ENCODE measurements around the gene HOXD3. TPM values are rescaled to one million over a fixed set of nuclear protein-coding genes. Genes with fewer than 3 reads are reported as not detected.

HOXD3 gene
- total and polyA plus RNA-seq, 2 donors, result 0.28 to 0.82 TPM

DNA sequence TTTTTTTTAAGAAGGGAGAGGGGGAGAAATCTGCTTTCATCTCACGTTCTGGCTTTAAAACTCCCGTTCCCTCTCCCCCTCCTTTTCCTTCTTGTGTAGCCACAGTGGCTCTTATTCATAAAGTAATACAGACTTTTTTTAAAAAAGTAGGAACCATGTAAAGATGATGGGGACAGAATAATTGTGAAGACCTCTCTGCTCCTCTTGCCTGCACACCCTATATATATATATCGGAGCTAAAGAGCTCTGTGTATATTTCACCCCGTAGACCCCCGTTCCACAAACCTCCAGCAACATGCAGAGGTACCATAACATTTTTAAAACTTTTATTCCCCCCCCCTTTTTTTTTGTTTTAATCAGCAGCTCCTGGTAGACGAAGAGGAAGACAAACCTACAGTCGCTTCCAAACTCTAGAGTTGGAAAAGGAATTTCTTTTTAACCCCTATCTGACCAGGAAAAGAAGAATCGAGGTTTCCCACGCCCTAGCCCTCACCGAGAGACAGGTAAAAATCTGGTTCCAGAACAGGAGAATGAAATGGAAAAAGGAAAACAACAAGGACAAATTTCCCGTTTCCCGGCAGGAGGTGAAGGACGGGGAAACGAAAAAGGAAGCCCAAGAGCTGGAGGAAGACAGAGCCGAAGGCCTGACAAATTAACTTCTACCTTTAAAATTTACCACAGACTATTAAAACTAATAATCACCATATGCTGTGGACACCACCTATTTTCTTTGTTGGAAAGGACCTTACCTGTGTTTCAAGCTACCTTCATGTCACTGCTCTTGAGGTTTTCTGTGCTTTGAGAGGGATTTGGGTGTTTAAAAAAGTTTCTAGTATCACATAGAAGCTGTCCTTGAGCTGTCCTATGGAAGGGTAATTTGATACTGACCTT, 25.9 kb upstream of the HOXD3 start:
- WGBS, result 14% methylated on average over 15 of the region's 15 CpGs
- H3K4me1 ChIP-seq (ENCODE audit: control insufficient read depth in 2 of 2, insufficient read depth in 2 of 2, low read length in 2 of 2), result peaks cover 8 to 17% of the 10 kb centered on the region in 2 donors
- peaks cover 92 to 99% of the 10 kb centered on the region in 2 donors for H3K27me3 ChIP-seq (ENCODE audit: control insufficient read depth in 2 of 2, insufficient read depth in 1 of 2, low read length in 1 of 2)
- no peaks in the 10 kb centered on the region for H3K36me3 ChIP-seq (ENCODE audit: control insufficient read depth in 2 of 2, insufficient read depth in 2 of 2, low read length in 1 of 2)
- H3K9me3 ChIP-seq (ENCODE audit: control insufficient read depth in 2 of 2, insufficient read depth in 1 of 2, low read length in 1 of 2), result peaks cover 0 to 15% of the 10 kb centered on the region in 2 donors
- H3K4me3 ChIP-seq (ENCODE audit: low read length in 2 of 2), result no peak overlapping the region
- no peak overlapping the region for H3K27ac ChIP-seq (ENCODE audit: low read depth in 1 of 2, low read length in 1 of 2)
- DNase-seq (ENCODE audit: low read depth in 6 of 9, low spot score in 9 of 9), result peak in 1 of 9 donors; percentile 27

DNA sequence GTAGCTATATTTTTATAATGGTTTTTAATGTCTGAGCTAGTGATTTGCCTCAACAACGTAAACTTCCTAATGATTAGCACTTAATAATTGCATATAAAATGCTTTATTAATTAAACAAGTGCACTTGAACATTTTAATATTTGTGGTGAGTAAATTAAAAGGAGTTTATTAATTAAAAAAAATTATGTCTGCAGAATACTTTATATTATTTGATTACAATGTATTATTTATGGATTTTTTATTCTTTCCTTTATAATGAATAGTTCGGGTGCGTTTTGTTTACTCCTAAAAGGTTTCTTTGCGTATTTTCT, 25.3 kb upstream of the HOXD3 start:
- H3K27me3 ChIP-seq (ENCODE audit: control insufficient read depth in 2 of 2, insufficient read depth in 1 of 2, low read length in 1 of 2), result peaks cover 92 to 99% of the 10 kb centered on the region in 2 donors
- 23% methylated on average over 4 of the region's 4 CpGs for WGBS

GRCh38 chr2:176132205-176133171, 24.6 kb upstream of the HOXD3 start:
- peaks cover 0 to 15% of the 10 kb centered on the region in 2 donors for H3K9me3 ChIP-seq (ENCODE audit: control insufficient read depth in 2 of 2, insufficient read depth in 1 of 2, low read length in 1 of 2)
- H3K36me3 ChIP-seq (ENCODE audit: control insufficient read depth in 2 of 2, insufficient read depth in 2 of 2, low read length in 1 of 2), result no peaks in the 10 kb centered on the region
- DNase-seq (ENCODE audit: low read depth in 6 of 9, low spot score in 9 of 9), result peak in 1 of 9 donors; percentile 56
- H3K27me3 ChIP-seq (ENCODE audit: control insufficient read depth in 2 of 2, insufficient read depth in 1 of 2, low read length in 1 of 2), result peaks cover 93 to 99% of the 10 kb centered on the region in 2 donors
- WGBS, result 8% methylated on average over 33 of the region's 33 CpGs
- H3K27ac ChIP-seq (ENCODE audit: low read depth in 1 of 2, low read length in 1 of 2), result no peak overlapping the region
- H3K4me3 ChIP-seq (ENCODE audit: low read length in 2 of 2), result peak overlapping the region in 1 of 2 donors; percentile 40
- peaks cover 8 to 21% of the 10 kb centered on the region in 2 donors for H3K4me1 ChIP-seq (ENCODE audit: control insufficient read depth in 2 of 2, insufficient read depth in 2 of 2, low read length in 2 of 2)

More for the DNA sequence above, 25.3 kb upstream of the HOXD3 start:
- DNase-seq (ENCODE audit: low read depth in 6 of 9, low spot score in 9 of 9), result no peak
- peaks cover 0 to 15% of the 10 kb centered on the region in 2 donors for H3K9me3 ChIP-seq (ENCODE audit: control insufficient read depth in 2 of 2, insufficient read depth in 1 of 2, low read length in 1 of 2)
- no peak overlapping the region for H3K4me3 ChIP-seq (ENCODE audit: low read length in 2 of 2)
- H3K27ac ChIP-seq (ENCODE audit: low read depth in 1 of 2, low read length in 1 of 2), result no peak overlapping the region
- no peaks in the 10 kb centered on the region for H3K36me3 ChIP-seq (ENCODE audit: control insufficient read depth in 2 of 2, insufficient read depth in 2 of 2, low read length in 1 of 2)
- peaks cover 8 to 19% of the 10 kb centered on the region in 2 donors for H3K4me1 ChIP-seq (ENCODE audit: control insufficient read depth in 2 of 2, insufficient read depth in 2 of 2, low read length in 2 of 2)

- H3K27ac ChIP-seq (ENCODE audit: low read depth in 1 of 2, low read length in 1 of 2), result no peak overlapping the region
- H3K4me3 ChIP-seq (ENCODE audit: low read length in 2 of 2), result no peak overlapping the region
- peaks cover 8 to 20% of the 10 kb centered on the region in 2 donors for H3K4me1 ChIP-seq (ENCODE audit: control insufficient read depth in 2 of 2, insufficient read depth in 2 of 2, low read length in 2 of 2)
- peaks cover 94 to 99% of the 10 kb centered on the region in 2 donors for H3K27me3 ChIP-seq (ENCODE audit: control insufficient read depth in 2 of 2, insufficient read depth in 1 of 2, low read length in 1 of 2)
- peaks cover 0 to 10% of the 10 kb centered on the region in 2 donors for H3K9me3 ChIP-seq (ENCODE audit: control insufficient read depth in 2 of 2, insufficient read depth in 1 of 2, low read length in 1 of 2)
- H3K36me3 ChIP-seq (ENCODE audit: control insufficient read depth in 2 of 2, insufficient read depth in 2 of 2, low read length in 1 of 2), result no peaks in the 10 kb centered on the region
- DNase-seq (ENCODE audit: low read depth in 6 of 9, low spot score in 9 of 9), result no peak
Observed at GRCh38 chr2:176133389-176133788, 23.7 kb upstream of the HOXD3 start.

DNA sequence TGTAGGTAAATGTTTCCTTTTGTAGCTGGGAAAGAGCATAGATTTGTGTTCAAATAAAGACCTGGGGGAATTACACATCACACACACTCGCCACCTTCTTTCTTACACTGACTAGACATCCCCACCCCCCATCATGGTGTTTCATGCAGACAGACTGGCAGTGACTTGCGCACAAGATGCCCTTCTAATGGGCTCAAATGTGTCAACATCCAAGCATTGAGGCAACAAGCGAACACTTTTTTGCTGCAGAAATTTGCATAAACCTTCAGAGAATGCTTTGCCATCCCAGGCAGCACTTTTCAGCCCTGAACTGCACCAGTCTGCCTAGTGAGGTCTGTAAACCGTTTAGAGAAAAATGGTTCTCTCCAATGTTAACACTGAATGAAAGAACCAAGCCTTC, 23.1 kb upstream of the HOXD3 start:
- H3K4me3 ChIP-seq (ENCODE audit: low read length in 2 of 2), result no peak overlapping the region
- no peaks in the 10 kb centered on the region for H3K36me3 ChIP-seq (ENCODE audit: control insufficient read depth in 2 of 2, insufficient read depth in 2 of 2, low read length in 1 of 2)
- DNase-seq (ENCODE audit: low read depth in 6 of 9, low spot score in 9 of 9), result no peak
- no peak overlapping the region for H3K27ac ChIP-seq (ENCODE audit: low read depth in 1 of 2, low read length in 1 of 2)
- H3K4me1 ChIP-seq (ENCODE audit: control insufficient read depth in 2 of 2, insufficient read depth in 2 of 2, low read length in 2 of 2), result peaks cover 8 to 16% of the 10 kb centered on the region in 2 donors
- H3K9me3 ChIP-seq (ENCODE audit: control insufficient read depth in 2 of 2, insufficient read depth in 1 of 2, low read length in 1 of 2), result peaks cover 0 to 7% of the 10 kb centered on the region in 2 donors
- H3K27me3 ChIP-seq (ENCODE audit: control insufficient read depth in 2 of 2, insufficient read depth in 1 of 2, low read length in 1 of 2), result peaks cover 94 to 99% of the 10 kb centered on the region in 2 donors
- 49% methylated on average over 4 of the region's 4 CpGs for WGBS

GRCh38 chr2:176135035-176135440, 22.1 kb upstream of the HOXD3 start:
- H3K27ac ChIP-seq (ENCODE audit: low read depth in 1 of 2, low read length in 1 of 2), result no peak overlapping the region
- H3K9me3 ChIP-seq (ENCODE audit: control insufficient read depth in 2 of 2, insufficient read depth in 1 of 2, low read length in 1 of 2), result peaks cover 0 to 9% of the 10 kb centered on the region in 2 donors
- H3K27me3 ChIP-seq (ENCODE audit: control insufficient read depth in 2 of 2, insufficient read depth in 1 of 2, low read length in 1 of 2), result peaks cover 94 to 100% of the 10 kb centered on the region in 2 donors
- H3K4me1 ChIP-seq (ENCODE audit: control insufficient read depth in 2 of 2, insufficient read depth in 2 of 2, low read length in 2 of 2), result peaks cover 8 to 20% of the 10 kb centered on the region in 2 donors
- H3K4me3 ChIP-seq (ENCODE audit: low read length in 2 of 2), result no peak overlapping the region
- H3K36me3 ChIP-seq (ENCODE audit: control insufficient read depth in 2 of 2, insufficient read depth in 2 of 2, low read length in 1 of 2), result no peaks in the 10 kb centered on the region
- no peak for DNase-seq (ENCODE audit: low read depth in 6 of 9, low spot score in 9 of 9)

DNA sequence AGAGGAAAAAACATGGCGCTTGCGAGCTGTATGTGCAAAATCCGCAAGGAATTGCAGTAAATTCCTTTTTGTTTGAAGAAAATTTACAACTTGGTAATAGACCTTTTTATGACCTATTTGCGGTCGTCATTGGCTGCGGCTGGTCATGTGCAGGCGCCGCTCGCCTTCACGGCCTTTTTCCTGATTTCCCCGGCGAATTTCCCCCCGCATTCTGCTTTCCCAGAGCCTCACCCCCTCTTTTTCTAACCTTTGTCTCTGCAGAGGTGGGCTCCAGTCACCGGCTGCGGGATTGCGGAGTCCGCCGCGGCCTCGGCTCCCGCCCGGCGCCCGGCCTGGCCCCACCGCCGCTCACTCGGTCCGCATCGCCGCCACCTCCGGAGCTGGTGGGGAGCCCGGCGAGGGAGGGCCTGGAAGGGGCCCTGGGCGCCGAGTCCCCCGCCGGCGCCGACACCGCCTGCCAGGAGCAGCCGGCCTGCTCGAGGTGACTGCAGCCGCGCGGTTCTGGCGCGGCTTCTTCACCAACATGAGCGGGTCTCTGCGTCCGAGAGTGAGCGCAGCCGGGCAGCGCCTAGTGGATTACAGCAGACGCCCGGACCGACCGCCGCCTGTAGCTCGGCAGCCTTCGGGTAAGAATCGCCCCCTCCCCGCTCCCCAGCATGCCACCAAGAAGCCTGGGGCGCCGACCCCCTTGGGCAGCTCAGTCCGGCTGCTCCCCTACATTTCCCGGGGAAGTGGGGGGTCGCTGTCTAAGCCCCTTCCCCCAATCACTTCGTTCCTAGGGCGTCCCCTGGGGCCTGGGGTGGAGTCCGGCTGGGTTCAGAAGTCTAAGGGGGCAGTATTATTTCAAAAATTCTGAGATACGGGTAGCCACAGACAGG, 20.5 kb upstream of the HOXD3 start:
- WGBS, result 4% methylated on average over 71 of the region's 71 CpGs
- peaks cover 1 to 17% of the 10 kb centered on the region in 2 donors for H3K9me3 ChIP-seq (ENCODE audit: control insufficient read depth in 2 of 2, insufficient read depth in 1 of 2, low read length in 1 of 2)
- H3K36me3 ChIP-seq (ENCODE audit: control insufficient read depth in 2 of 2, insufficient read depth in 2 of 2, low read length in 1 of 2), result no peaks in the 10 kb centered on the region
- DNase-seq (ENCODE audit: low read depth in 6 of 9, low spot score in 9 of 9), result no peak
- H3K4me1 ChIP-seq (ENCODE audit: control insufficient read depth in 2 of 2, insufficient read depth in 2 of 2, low read length in 2 of 2), result peaks cover 2 to 30% of the 10 kb centered on the region in 2 donors
- no peak overlapping the region for H3K27ac ChIP-seq (ENCODE audit: low read depth in 1 of 2, low read length in 1 of 2)
- peaks cover 94 to 100% of the 10 kb centered on the region in 2 donors for H3K27me3 ChIP-seq (ENCODE audit: control insufficient read depth in 2 of 2, insufficient read depth in 1 of 2, low read length in 1 of 2)
- no peak overlapping the region for H3K4me3 ChIP-seq (ENCODE audit: low read length in 2 of 2)

- 17% methylated on average over 2 of the region's 2 CpGs for WGBS
- Histone ChIP-seq H3K27ac (ENCODE audit: low read depth in 1 of 2, low read length in 1 of 2) (no peak overlapping the region), H3K9me3 (ENCODE audit: control insufficient read depth in 2 of 2, insufficient read depth in 1 of 2, low read length in 1 of 2) (peaks cover 1 to 17% of the 10 kb centered on the region in 2 donors), H3K4me3 (ENCODE audit: low read length in 2 of 2) (no peak overlapping the region), H3K36me3 (ENCODE audit: control insufficient read depth in 2 of 2, insufficient read depth in 2 of 2, low read length in 1 of 2) (no peaks in the 10 kb centered on the region), H3K27me3 (ENCODE audit: control insufficient read depth in 2 of 2, insufficient read depth in 1 of 2, low read length in 1 of 2) (peaks cover 94 to 100% of the 10 kb centered on the region in 2 donors), H3K4me1 (ENCODE audit: control insufficient read depth in 2 of 2, insufficient read depth in 2 of 2, low read length in 2 of 2) (peaks cover 2 to 30% of the 10 kb centered on the region in 2 donors)
- DNase-seq (ENCODE audit: low read depth in 6 of 9, low spot score in 9 of 9), result no peak
Observed at GRCh38 chr2:176137252-176137580, 19.9 kb upstream of the HOXD3 start.
